Measurements from ENCODE around the gene ESR1. TPM values are rescaled to one million over a fixed set of nuclear protein-coding genes. Genes with fewer than 3 reads are reported as not detected.

ESR1 gene
- total RNA-seq, 1 experiment from 2014 or later, result 0.98 TPM

- H3K27me3 Mint-ChIP-seq (ENCODE audit: low read depth), result no peaks in the 10 kb centered on the region
- ATAC-seq, result no peak
- H3K9me3 Mint-ChIP-seq, result no peaks in the 10 kb centered on the region
- no peak for DNase-seq (ENCODE audit: low spot score)
- H3K36me3 Mint-ChIP-seq, result no peaks in the 10 kb centered on the region
- TF ChIP-seq USF2 (CRISPR knock-in tag; IDR thresholded peaks at IDR 0.05), result no peak
- TF ChIP-seq TEAD1 (CRISPR knock-in tag; IDR thresholded peaks at IDR 0.05), result no peak
- no peak for TF ChIP-seq ZNF281 (CRISPR knock-in tag; IDR thresholded peaks at IDR 0.05)
- peaks cover 5% of the 10 kb centered on the region for H3K4me1 Mint-ChIP-seq
- POLR2A ChIA-PET, result no interaction called here
- no peak overlapping the region for H3K4me3 Mint-ChIP-seq
- no peak overlapping the region for H3K27ac Mint-ChIP-seq
- CTCF ChIA-PET, result no interaction called here
These were observed 29.7 kb downstream of the ESR1 start for GRCh38 chr6:151837223-151837622.

- TF ChIP-seq OVOL2 (CRISPR knock-in tag; IDR thresholded peaks at IDR 0.05; ENCODE audit: borderline replicate concordance) (no peak), GABPB1 (CRISPR knock-in tag; IDR thresholded peaks at IDR 0.05) (no peak), ZNF138 (CRISPR knock-in tag; conservative IDR thresholded peaks at IDR 0.05) (no peak), TEAD1 (CRISPR knock-in tag; IDR thresholded peaks at IDR 0.05) (no peak), CDX4 (CRISPR knock-in tag; IDR thresholded peaks at IDR 0.05; ENCODE audit: borderline replicate concordance) (no peak), PREB (CRISPR knock-in tag; IDR thresholded peaks at IDR 0.05; ENCODE audit: borderline replicate concordance) (no peak), ATF2 (CRISPR knock-in tag; IDR thresholded peaks at IDR 0.05; ENCODE audit: borderline replicate concordance, low read depth) (no peak), NR2C2 (CRISPR knock-in tag; IDR thresholded peaks at IDR 0.05) (no peak), SP1 (CRISPR knock-in tag; conservative IDR thresholded peaks at IDR 0.05) (no peak), ATF1 (CRISPR knock-in tag; IDR thresholded peaks at IDR 0.05) (no peak), ESRRA (CRISPR knock-in tag; IDR thresholded peaks at IDR 0.05; ENCODE audit: borderline replicate concordance) (no peak), NR3C1 (CRISPR knock-in tag; conservative IDR thresholded peaks at IDR 0.05; ENCODE audit: low read depth) (no peak), CREB1 (CRISPR knock-in tag; IDR thresholded peaks at IDR 0.05) (no peak), PRDM15 (CRISPR knock-in tag; IDR thresholded peaks at IDR 0.05) (no peak), ZNF121 (CRISPR knock-in tag; IDR thresholded peaks at IDR 0.05) (no peak), FOXP4 (CRISPR knock-in tag; IDR thresholded peaks at IDR 0.05) (no peak), ZNF263 (CRISPR knock-in tag; IDR thresholded peaks at IDR 0.05; ENCODE audit: low read depth) (no peak), ZNF396 (CRISPR knock-in tag; IDR thresholded peaks at IDR 0.05; ENCODE audit: borderline replicate concordance) (no peak), IRF1 (CRISPR knock-in tag; IDR thresholded peaks at IDR 0.05) (no peak), ATF3 (CRISPR knock-in tag; conservative IDR thresholded peaks at IDR 0.05) (no peak)
These were observed 35.3 kb downstream of the ESR1 start for GRCh38 chr6:151842816-151843215.

More at GRCh38 chr6:151842816-151843215, 35.3 kb downstream of the ESR1 start:
- H3K4me1 Mint-ChIP-seq, result peaks cover 4% of the 10 kb centered on the region; the same call in 1 of the 2 replicates
- ATAC-seq (no peak), DNase-seq (ENCODE audit: low spot score) (no peak)
- no peaks in the 10 kb centered on the region for H3K36me3 Mint-ChIP-seq
- H3K27ac Mint-ChIP-seq, result no peak overlapping the region
- no peak overlapping the region for H3K4me3 Mint-ChIP-seq
- H3K27me3 Mint-ChIP-seq (ENCODE audit: low read depth), result no peaks in the 10 kb centered on the region
- H3K9me3 Mint-ChIP-seq, result no peaks in the 10 kb centered on the region
- POLR2A ChIA-PET, result no interaction called here
- CTCF ChIA-PET, result interaction anchor here (0.8 kb wide), 1 partner anchor 236 kb away, joined by 3 read pairs; no protein-coding TSS in a partner anchor
